K562 (cell line): Measurements from ENCODE around the gene SLC27A2. TPM values are rescaled to one million over a fixed set of nuclear protein-coding genes. Genes with fewer than 3 reads are reported as not detected.

Experiments used
- ATAC-seq: fragments of 200-7000 bp; cut with Tn5 transposase; 3 replicates; pipeline ENCODE4 v1.9.1; 2020; ENCODE audit warnings: moderate library complexity
- BruUV-seq: library from RNA; stranded (reverse); fragments of 400-500 nt; replicated peaks from 2 replicates; lab custom pipeline; 2021; lab: Mats Ljungman, UMichigan
- CTCF ChIA-PET: fragments of 300-600 bp; formaldehyde crosslinking; extraction: SDS; loops from one replicate; lab custom pipeline; 2021; ENCODE audit warnings: low intra/inter-chr PET ratio; lab: Yijun Ruan, JAX
- POLR2A ChIA-PET: fragments of 300-600, 350-650 bp; sonication (Branson Sonifier 250); formaldehyde crosslinking; extraction: SDS; loops from one replicate; lab custom pipeline; 2021; ENCODE audit warnings: antibody characterized with exemption, inconsistent platforms; lab: Yijun Ruan, JAX
- DNase-seq, 4 experiments: peaks; one replicate each; pipeline versions ENCODE4 v3.0.0 to v3.0.0-alpha.2; 2011 to 2018; ENCODE audit warnings: low spot score in 3 of 4, mixed read lengths in 3 of 4; ENCODE audit errors: extremely low read depth in 1 of 4
- FAIRE-seq: peaks from 2 replicates; lab custom pipeline; 2011; peaks lifted over from hg19 to GRCh38; lab: Jason Lieb, UNC
- H2AFZ ChIP-seq: 2 replicates; pipeline ENCODE4 v1.6.0; 2011; ENCODE audit warnings: low read depth, low read length, control low read depth, inconsistent platforms
- H3K27ac ChIP-seq: fragments of 200-600 bp; 3 replicates; pipeline ENCODE4 v1.8.0; 2011; ENCODE audit warnings: low read depth, mild to moderate bottlenecking, control low read depth, inconsistent platforms, low read length, moderate library complexity, mixed read lengths; ENCODE audit errors: extremely low read depth
- H3K27me3 ChIP-seq, 2 experiments: fragments of 300-600 bp in 1 of 2; 2 replicates in 1 of 2; 3 replicates in 1 of 2; pipeline versions ENCODE4 v1.6.0 to v1.8.0; 2011; ENCODE audit warnings: inconsistent platforms in 2 of 2, low read length in 2 of 2, mild to moderate bottlenecking in 1 of 2, mixed read lengths in 1 of 2, moderate library complexity in 1 of 2; ENCODE audit not compliant: control insufficient read depth in 2 of 2, insufficient read depth in 2 of 2
- H3K36me3 ChIP-seq: fragments of 300-600 bp; 3 replicates; pipeline ENCODE4 v1.8.0; 2011; ENCODE audit warnings: mild to moderate bottlenecking, low read length, inconsistent platforms; ENCODE audit not compliant: control insufficient read depth, insufficient read depth
- H3K4me1 ChIP-seq, 2 experiments: fragments of 200-600 bp in 1 of 2; replicated peaks in 1 of 2; 2 replicates in 1 of 2; 3 replicates in 1 of 2; pipeline versions ENCODE4 v1.5.1 to v1.8.0; 2011; ENCODE audit warnings: inconsistent platforms in 2 of 2, low read length in 2 of 2, mild to moderate bottlenecking in 1 of 2, mixed read lengths in 1 of 2, moderate library complexity in 1 of 2; ENCODE audit not compliant: control insufficient read depth in 2 of 2, insufficient read depth in 2 of 2
- H3K4me2 ChIP-seq: 2 replicates; pipeline ENCODE4 v1.6.1; 2011; ENCODE audit warnings: low read length, control low read depth, inconsistent platforms, mixed read lengths; ENCODE audit not compliant: insufficient read depth
- H3K4me3 ChIP-seq: fragments of 200-600 bp; sonication (generic), shearing (Covaris generic); 2 replicates; pipeline ENCODE4 v1.5.1; 2016; ENCODE audit warnings: control low read depth, inconsistent platforms
- H3K79me2 ChIP-seq: fragments of 200-600 bp; 3 replicates; pipeline ENCODE4 v1.8.0; 2011; ENCODE audit warnings: low read length, inconsistent platforms; ENCODE audit not compliant: control insufficient read depth, insufficient read depth
- H3K9ac ChIP-seq, 2 experiments: 2 replicates each; pipeline versions ENCODE4 v1.6.0 to v1.6.1; 2011; ENCODE audit warnings: low read depth in 2 of 2, low read length in 2 of 2, control low read depth in 1 of 2, inconsistent platforms in 1 of 2, mild to moderate bottlenecking in 1 of 2, mixed read lengths in 1 of 2; ENCODE audit not compliant: insufficient read depth in 1 of 2
- H3K9me1 ChIP-seq: one replicate; pipeline ENCODE4 v1.6.0; 2011; ENCODE audit warnings: inconsistent platforms, mild to moderate bottlenecking, low read length, moderate library complexity; ENCODE audit not compliant: control insufficient read depth, insufficient read depth
- H3K9me3 ChIP-seq: replicated peaks from 2 replicates; pipeline ENCODE4 v1.5.1; 2011; ENCODE audit warnings: low read depth, low read length, inconsistent platforms; ENCODE audit not compliant: control insufficient read depth, insufficient read depth
- H4K20me1 ChIP-seq: replicated peaks from 2 replicates; pipeline ENCODE4 v1.6.1; 2011; ENCODE audit warnings: low read length, inconsistent platforms, mixed read lengths; ENCODE audit not compliant: control insufficient read depth, insufficient read depth
- BRD9 ChIP-seq: fragments of 450-650 bp; IDR thresholded peaks from 2 replicates; pipeline ENCODE4 v1.6.1; 2018; ENCODE audit warnings: low read depth; ENCODE audit not compliant: partially characterized antibody
- CEBPG ChIP-seq, 3 experiments: fragments of 200-800 bp in 1 of 3; sonication (Bioruptor generic) in 1 of 3; sonication (generic) in 1 of 3; formaldehyde crosslinking in 1 of 3; IDR thresholded peaks in 2 of 3; conservative IDR thresholded peaks in 1 of 3; 2 replicates each; pipeline versions ENCODE4 v1.6.1 to v1.8.0; 2016 to 2022; ENCODE audit warnings: missing compliant biosample characterization in 2 of 3, missing genetic modification characterization in 2 of 3, mild to moderate bottlenecking in 1 of 3, missing genetic modification reagents in 1 of 3
- E2F5 ChIP-seq: sonication (generic); formaldehyde crosslinking; IDR thresholded peaks from 2 replicates; pipeline ENCODE4 v1.8.0; 2022; ENCODE audit warnings: mild to moderate bottlenecking, missing genetic modification reagents
- ESRRB ChIP-seq: fragments of 250-450 bp; sonication (Bioruptor Pico); IDR thresholded peaks from 2 replicates; pipeline ENCODE4 v1.5.0; 2020; ENCODE audit warnings: mild to moderate bottlenecking, moderate library complexity, borderline replicate concordance
- PTRF ChIP-seq: fragments of 450-650 bp; IDR thresholded peaks from 2 replicates; pipeline ENCODE4 v1.6.1; 2016; ENCODE audit warnings: mild to moderate bottlenecking, missing genetic modification characterization, missing compliant biosample characterization
- SMARCA5 ChIP-seq: fragments of 450-650 bp; IDR thresholded peaks from 2 replicates; pipeline ENCODE4 v1.6.1; 2016
- YY1 ChIP-seq, 3 experiments: IDR thresholded peaks; 2 replicates each; pipeline ENCODE4 v1.6.1; 2011; ENCODE audit warnings: low read length in 2 of 3, mild to moderate bottlenecking in 2 of 3, moderate library complexity in 2 of 3, borderline replicate concordance in 1 of 3, control low read depth in 1 of 3, low read depth in 1 of 3; ENCODE audit not compliant: insufficient read depth in 3 of 3, insufficient replicate concordance in 2 of 3, control insufficient read depth in 1 of 3, insufficient read length in 1 of 3; ENCODE audit errors: extremely low read depth in 1 of 3
- WGBS: fragments of 100-300 bp; shearing (Covaris generic); methylation state at CpG from one replicate; pipeline ENCODE4 v1.1.6; 2016; ENCODE audit warnings: low coverage, mixed read lengths; ENCODE audit not compliant: insufficient coverage; ENCODE audit errors: missing lambda C conversion rate; 5-methylcytosine and 5-hydroxymethylcytosine counted together
- in situ Hi-C: fragments of 300-500 bp; cut with MboI; formaldehyde crosslinking; loops from 4 replicates; pipeline ENCODE4 v1.15.0; 2018; ENCODE audit warnings: inconsistent platforms, mixed read lengths
- intact Hi-C: fragments of 100-400 bp; cut with micrococcal nuclease; formaldehyde crosslinking; loops from 2 replicates; pipeline ENCODE4 v1.14.2; 2022
- polyA plus RNA-seq, 8 experiments: library from polyadenylated mRNA; depleted of rRNA in 4 of 8; stranded (reverse) in 5 of 8; unstranded in 3 of 8; fragments of >200 nt; fragmentation: Nextera tagmentation in 2 of 8; fragmentation: Illumina TruSeq in 1 of 8; extraction: Ambion mirVana in 2 of 8; extraction: Trizol in 1 of 8; gene quantifications; 2 replicates each; pipeline versions ENCODE4 v1.2.1 to v1.2.3, GENCODE V29; 2011 to 2014; ENCODE audit warnings: inconsistent platforms in 1 of 8, missing spikeins in 1 of 8
- total RNA-seq, 7 experiments: library from RNA; depleted of rRNA in 6 of 7; stranded (reverse); fragments of >200 nt in 6 of 7; fragmentation: Illumina TruSeq in 2 of 7; extraction: Trizol in 2 of 7; gene quantifications; 2 replicates each; pipeline versions ENCODE4 v1.2.1 to v1.2.3, GENCODE V29; 2011 to 2021; ENCODE audit warnings: low replicate concordance in 1 of 7
- TF ChIP-seq, protein P1 (sequence below), 2 experiments: fragments of 450-650 bp in 1 of 2; sonication (generic) in 1 of 2; formaldehyde crosslinking in 1 of 2; IDR thresholded peaks in 1 of 2; conservative IDR thresholded peaks in 1 of 2; 2 replicates each; pipeline versions ENCODE4 v1.6.1 to v1.8.1; 2016 to 2023; ENCODE audit warnings: mild to moderate bottlenecking in 2 of 2, moderate library complexity in 2 of 2, inconsistent platforms in 1 of 2, missing genetic modification reagents in 1 of 2

SLC27A2 gene
- total and polyA plus RNA-seq, 9 of the 15 experiments (the other 6 are each of a cell fraction or from before 2014, with no cell fraction given) = 4.9 to 38.0 (median 22.7) TPM

GRCh38 chr15:50180091-50180490 is 1.9 kb upstream of the SLC27A2 start:
- ChIA-PET POLR2A (interaction anchor here (1.0 to 1.9 kb wide), 4 partner anchors 11 to 174 kb away, joined by 3 to 11 read pairs (median 4); no protein-coding TSS in a partner anchor), CTCF (no interaction called here)
- H3K27ac ChIP-seq = no peak overlapping the region
- no peak overlapping the region for H3K9ac ChIP-seq
- no peak overlapping the region; the same call in 1 of the 2 replicates for H3K4me2 ChIP-seq
- no peak overlapping the region for H3K4me3 ChIP-seq
- intact Hi-C loops = loop anchor here (5.0 kb wide), 1 partner anchor 247 kb away; no protein-coding TSS in a partner anchor
- no peaks in the 10 kb centered on the region for H3K36me3 ChIP-seq
- FAIRE-seq (no peak), ATAC-seq (no peak), DNase-seq (no peak)
- H3K9me1 ChIP-seq = no peaks in the 10 kb centered on the region
- H3K27me3 ChIP-seq = no peaks in the 10 kb centered on the region
- peaks cover 16 to 21% of the 10 kb centered on the region in 2 experiments; a peak in 4 of 5 replicates for H3K4me1 ChIP-seq
- H3K79me2 ChIP-seq = peaks cover 22% of the 10 kb centered on the region
- TF ChIP-seq PTRF (tag) (no peak), YY1 (IDR thresholded peaks at IDR 0.05; ENCODE audit: borderline replicate concordance in 1 of 3, control insufficient read depth in 1 of 3, extremely low read depth in 1 of 3, insufficient read depth in 3 of 3, insufficient read length in 1 of 3, insufficient replicate concordance in 2 of 3, low read depth in 1 of 3, low read length in 2 of 3) (peak in 1 of 3 experiments; percentile 52)
- BruUV-seq = no TSS peak
- WGBS = 69% methylated on average over 3 of the region's 3 CpGs
- in situ Hi-C loops = no loop called here
- no peaks in the 10 kb centered on the region for H4K20me1 ChIP-seq
- H2AFZ ChIP-seq = peak overlapping the region; percentile 45
- no peaks in the 10 kb centered on the region for H3K9me3 ChIP-seq

DNA sequence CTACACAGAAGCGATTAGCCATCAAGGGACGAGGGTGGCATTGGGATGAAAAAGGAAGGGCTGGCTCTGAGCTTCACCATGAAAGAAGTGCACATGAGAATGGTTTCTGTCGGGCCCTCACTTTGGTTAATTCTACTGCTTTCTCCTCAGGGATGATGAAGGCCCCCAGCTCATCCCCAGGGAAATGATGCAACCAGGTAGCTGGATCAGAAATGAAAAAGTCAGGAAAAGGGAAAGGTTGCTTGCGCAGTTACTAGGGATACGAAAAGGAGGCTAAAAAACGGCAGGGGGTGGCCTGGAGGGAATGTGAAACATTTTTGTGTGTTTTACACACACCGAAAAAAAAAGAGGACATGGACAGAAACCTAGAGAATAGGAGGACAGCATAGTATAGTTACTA is 1.4 kb upstream of the SLC27A2 start:
- ChIA-PET CTCF (no interaction called here), POLR2A (interaction anchor here (0.7 to 1.9 kb wide), 6 partner anchors 9 to 173 kb away, joined by 3 to 11 read pairs (median 4); no protein-coding TSS in a partner anchor)
- WGBS = 47% methylated on average over 7 of the region's 7 CpGs
- ATAC-seq (no peak), FAIRE-seq (no peak), DNase-seq (no peak)
- no peaks in the 10 kb centered on the region for H3K27me3 ChIP-seq
- BruUV-seq = no TSS peak
- H3K9me3 ChIP-seq = no peaks in the 10 kb centered on the region
- peak overlapping the region; percentile 45 for H2AFZ ChIP-seq
- H3K9ac ChIP-seq = no peak overlapping the region
- intact Hi-C loops = loop anchor here (5.0 kb wide), 1 partner anchor 247 kb away; no protein-coding TSS in a partner anchor
- H3K27ac ChIP-seq = no peak overlapping the region
- in situ Hi-C loops = no loop called here
- no peak overlapping the region for H3K4me2 ChIP-seq
- peaks cover 25% of the 10 kb centered on the region for H3K79me2 ChIP-seq
- H3K36me3 ChIP-seq = no peaks in the 10 kb centered on the region
- no peak overlapping the region for H3K4me3 ChIP-seq
- H3K9me1 ChIP-seq = no peaks in the 10 kb centered on the region
- peaks cover 16 to 21% of the 10 kb centered on the region in 2 experiments; a peak in 4 of 5 replicates for H3K4me1 ChIP-seq
- 0 out of 2 replicates have a peak, but pooled peaks have one; percentile 10 for TF ChIP-seq CEBPG (CRISPR knock-in tag; IDR thresholded peaks at IDR 0.05)
- TF ChIP-seq CEBPG (tag; conservative IDR thresholded peaks at IDR 0.05 in 1 of 2, IDR thresholded peaks at IDR 0.05 in 1 of 2) = peak in 1 of 2 experiments; percentile 75; a peak in 2 of 4 replicates
- no peak for TF ChIP-seq E2F5
- TF ChIP-seq ESRRB (CRISPR knock-in tag) = no peak
- no peak for TF ChIP-seq SMARCA5
- TF ChIP-seq, protein P1, sequence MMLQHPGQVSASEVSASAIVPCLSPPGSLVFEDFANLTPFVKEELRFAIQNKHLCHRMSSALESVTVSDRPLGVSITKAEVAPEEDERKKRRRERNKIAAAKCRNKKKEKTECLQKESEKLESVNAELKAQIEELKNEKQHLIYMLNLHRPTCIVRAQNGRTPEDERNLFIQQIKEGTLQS (IDR thresholded peaks at IDR 0.05) = peak; percentile 52; the same call in 1 of the 2 replicates
- TF ChIP-seq, protein P1 (CRISPR knock-in tag; conservative IDR thresholded peaks at IDR 0.05) = no peak
- TF ChIP-seq BRD9 = no peak
- no peaks in the 10 kb centered on the region for H4K20me1 ChIP-seq
